IPS DF 19.7 (cell line): ENCODE measurements around the gene ACTR8.
"Not testable (repeated sequence)": the region's sequence is repeated elsewhere in the genome, so short reads cannot be mapped to it uniquely, and the experiment has no call there.

Experiments used
- DNase-seq: peaks from one replicate; pipeline ENCODE4 v3.0.0-alpha.2; 2013; ENCODE audit warnings: low read depth, low spot score

ACTR8 gene

DNA sequence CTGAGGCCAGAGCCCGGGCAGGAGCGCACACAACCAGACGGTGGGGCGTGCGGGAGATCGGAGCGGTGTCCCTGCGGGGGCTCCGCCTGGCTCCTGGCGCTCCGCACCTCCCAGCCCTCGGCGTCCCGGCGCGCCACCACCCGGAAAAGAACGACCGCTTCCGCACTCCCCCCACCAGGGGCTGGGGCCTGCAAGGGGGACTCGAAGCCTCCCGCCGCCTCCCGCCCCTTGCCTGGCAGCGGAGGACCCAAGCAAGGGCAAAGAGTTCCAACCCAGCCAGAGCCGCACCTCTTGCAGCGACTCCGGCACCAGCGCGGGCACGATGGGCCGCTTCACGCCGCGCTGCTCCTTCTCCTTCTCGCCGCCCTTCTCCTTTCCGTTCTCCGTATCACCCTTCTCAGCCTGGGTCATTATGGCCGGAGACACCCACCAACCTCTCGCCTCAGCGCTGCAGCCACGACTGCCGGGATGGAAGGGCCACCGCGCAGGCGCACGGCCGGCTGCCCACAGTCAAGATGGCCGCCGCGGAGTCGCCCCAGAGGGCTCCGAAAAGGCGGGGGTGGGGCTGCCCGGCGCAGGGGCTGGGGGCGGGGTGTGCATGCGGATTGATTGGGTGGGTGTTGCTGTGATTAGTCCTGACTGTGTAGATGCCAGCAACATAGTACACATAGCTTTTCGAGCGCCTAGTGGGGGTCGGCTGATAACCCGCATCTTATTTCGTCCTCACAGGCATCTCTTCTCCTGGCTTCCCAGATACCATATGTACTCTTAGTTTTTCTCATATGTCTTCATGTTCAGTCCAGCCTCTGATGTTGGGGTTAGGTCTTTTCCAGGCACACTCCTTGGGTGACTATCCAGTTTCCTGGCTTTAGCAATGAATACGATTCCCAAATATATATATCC, at the start of gene ACTR8:
TSS of gene ACTR8 (minus strand) at position 462 of the 903 bp plus-strand sequence. CDS start at position 411, 51 bp downstream.
- peak; percentile 61 for DNase-seq

GRCh38 chr3:53927208-53927872, 45.4 kb upstream of the ACTR8 start:
- DNase-seq, result not testable (repeated sequence)

GRCh38 chr3:53921296-53921695, 39.3 kb upstream of the ACTR8 start:
- DNase-seq, result no peak

- DNase-seq, result no peak
Measured at GRCh38 chr3:53919741-53920140, 37.8 kb upstream of the ACTR8 start.

GRCh38 chr3:53913401-53913800, 31.4 kb upstream of the ACTR8 start:
- DNase-seq, result no peak

- no peak for DNase-seq
Measured at GRCh38 chr3:53902711-53903110, 20.8 kb upstream of the ACTR8 start.

DNA sequence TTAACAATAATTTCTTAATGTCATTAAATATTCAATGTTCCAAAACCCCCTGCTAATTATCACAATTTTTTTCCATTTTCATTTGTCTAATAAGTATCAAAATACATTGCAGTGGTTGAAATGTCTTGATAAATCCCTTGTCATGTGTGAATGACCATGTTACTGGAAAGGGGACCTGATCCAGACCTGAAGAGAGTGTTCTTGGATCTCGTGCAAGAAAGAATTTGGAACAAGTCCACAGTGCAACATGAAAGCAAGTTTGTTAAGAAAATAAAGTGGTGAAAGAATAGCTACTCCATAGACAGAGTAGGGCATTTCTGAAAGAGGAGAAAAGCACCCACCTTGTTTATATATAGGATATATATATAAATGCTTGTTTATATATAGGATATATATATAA, 20.1 kb upstream of the ACTR8 start:
- DNase-seq, result no peak

DNA sequence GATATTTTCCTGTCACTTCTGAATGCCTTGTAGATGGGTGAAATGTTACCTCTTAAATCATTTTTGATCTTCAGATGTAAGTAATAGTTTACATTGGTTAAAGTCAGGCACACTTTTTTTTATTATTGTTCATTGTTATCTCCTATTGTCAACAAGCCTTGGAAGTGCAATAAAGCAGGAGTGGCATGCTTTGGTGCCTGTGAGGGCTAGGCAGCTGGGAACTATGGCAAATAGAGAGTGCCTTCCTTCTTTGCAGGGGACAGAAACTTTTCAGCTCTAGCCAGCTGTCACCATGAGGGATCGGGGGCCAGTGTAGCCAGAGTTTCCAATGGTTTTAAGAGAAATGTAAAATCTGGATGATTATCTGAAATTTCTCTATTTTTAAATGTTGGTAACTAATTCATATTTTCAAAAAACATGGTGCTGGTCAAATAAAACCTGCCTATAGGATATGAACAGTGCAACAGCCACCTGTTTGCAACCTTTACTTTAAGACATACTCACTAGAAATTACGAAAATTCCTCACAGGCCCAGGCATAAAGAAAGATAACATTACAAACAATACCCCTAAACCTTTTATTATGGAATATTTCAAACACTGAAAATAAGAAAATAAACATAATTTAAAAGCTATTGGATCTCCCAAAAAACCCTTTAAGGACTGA, 18.8 kb upstream of the ACTR8 start:
- DNase-seq, result no peak

DNA sequence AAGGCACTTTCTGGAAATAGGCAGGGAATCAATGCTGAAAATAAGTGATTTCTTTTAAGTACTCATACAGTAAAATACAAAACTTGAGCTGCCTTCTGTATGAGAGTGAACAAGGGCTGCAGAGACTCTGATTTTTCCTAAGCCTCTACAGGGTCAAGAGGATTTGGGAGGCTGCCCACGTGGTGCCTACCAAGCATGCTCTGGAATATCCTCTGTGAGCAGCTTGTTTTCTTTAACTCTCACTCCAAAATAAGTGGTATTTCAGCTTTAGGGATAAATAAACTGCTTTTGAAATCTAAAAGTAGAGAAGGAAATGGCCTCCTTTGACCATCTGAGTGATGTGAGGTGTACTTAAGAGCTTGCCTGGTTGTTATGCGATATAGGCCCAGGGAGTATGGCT, 17.8 kb upstream of the ACTR8 start:
- no peak for DNase-seq

DNA sequence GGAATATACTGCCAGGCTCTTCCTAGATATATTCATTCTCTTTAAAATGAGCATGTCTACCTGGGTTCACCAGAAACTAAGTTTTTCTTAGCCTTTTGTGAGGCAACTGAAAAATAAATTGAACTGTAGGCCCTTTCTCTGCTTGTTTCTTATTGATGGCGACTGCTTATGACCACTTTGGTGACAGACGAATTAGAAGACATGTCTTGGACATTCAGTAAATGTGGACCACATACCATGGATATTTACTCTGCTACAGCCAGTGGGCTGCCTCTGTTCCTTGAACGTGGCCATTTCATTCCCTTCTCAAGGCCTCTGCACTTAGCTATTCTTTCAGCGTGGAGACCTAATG, 10.3 kb upstream of the ACTR8 start:
- no peak for DNase-seq

- DNase-seq, result peak; percentile 98
Measured at GRCh38 chr3:53891497-53892285, 9.7 kb upstream of the ACTR8 start, which contains the start of gene SELENOK. TSS of gene SELENOK (minus strand) at chr3:53891859.

- DNase-seq, result no peak
Measured at GRCh38 chr3:53890726-53891475, 8.9 kb upstream of the ACTR8 start.

GRCh38 chr3:53888232-53888631, 6.3 kb upstream of the ACTR8 start:
- DNase-seq, result no peak

- DNase-seq, result no peak
Measured at GRCh38 chr3:53887446-53887845, 5.5 kb upstream of the ACTR8 start.

DNA sequence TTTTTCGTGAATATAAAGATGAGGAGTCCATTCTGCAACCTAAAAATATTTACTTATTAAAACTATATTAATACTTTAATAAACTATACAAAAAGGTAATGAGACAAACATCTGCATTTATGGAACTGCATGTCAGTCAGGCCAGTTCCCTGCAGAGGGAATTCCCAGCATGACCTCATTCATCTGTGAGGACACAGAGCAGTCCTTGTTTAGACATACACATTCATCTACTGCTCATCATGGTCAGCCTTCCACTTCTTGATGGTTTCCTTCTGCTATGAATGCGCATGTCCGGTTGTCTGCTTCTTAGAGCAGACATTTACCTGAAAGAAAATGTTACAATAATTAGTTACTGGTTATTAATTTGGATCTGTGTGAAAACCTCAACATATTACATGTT, 3.3 kb upstream of the ACTR8 start:
- DNase-seq, result no peak

GRCh38 chr3:53884623-53885022, 2.7 kb upstream of the ACTR8 start:
- no peak for DNase-seq

DNA sequence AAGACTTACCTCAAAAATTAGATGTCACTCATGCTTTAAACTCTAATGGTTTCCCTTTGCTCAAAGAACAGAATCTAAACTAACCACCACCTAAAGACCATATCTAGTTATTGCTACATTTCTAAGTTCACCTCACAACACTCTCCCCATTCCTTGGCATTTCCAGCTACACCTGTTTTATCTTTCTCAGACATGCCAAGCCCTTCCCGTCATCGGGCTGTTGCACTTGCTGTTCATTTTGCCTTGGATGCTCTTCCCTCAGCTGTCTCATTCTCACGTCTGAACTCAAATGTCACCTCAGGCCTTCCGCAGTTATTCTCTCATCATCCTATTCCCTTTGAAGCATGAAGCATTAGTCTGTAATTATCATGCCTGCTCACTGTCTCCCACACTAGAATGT, 1.1 kb upstream of the ACTR8 start:
- DNase-seq, result no peak

DNA sequence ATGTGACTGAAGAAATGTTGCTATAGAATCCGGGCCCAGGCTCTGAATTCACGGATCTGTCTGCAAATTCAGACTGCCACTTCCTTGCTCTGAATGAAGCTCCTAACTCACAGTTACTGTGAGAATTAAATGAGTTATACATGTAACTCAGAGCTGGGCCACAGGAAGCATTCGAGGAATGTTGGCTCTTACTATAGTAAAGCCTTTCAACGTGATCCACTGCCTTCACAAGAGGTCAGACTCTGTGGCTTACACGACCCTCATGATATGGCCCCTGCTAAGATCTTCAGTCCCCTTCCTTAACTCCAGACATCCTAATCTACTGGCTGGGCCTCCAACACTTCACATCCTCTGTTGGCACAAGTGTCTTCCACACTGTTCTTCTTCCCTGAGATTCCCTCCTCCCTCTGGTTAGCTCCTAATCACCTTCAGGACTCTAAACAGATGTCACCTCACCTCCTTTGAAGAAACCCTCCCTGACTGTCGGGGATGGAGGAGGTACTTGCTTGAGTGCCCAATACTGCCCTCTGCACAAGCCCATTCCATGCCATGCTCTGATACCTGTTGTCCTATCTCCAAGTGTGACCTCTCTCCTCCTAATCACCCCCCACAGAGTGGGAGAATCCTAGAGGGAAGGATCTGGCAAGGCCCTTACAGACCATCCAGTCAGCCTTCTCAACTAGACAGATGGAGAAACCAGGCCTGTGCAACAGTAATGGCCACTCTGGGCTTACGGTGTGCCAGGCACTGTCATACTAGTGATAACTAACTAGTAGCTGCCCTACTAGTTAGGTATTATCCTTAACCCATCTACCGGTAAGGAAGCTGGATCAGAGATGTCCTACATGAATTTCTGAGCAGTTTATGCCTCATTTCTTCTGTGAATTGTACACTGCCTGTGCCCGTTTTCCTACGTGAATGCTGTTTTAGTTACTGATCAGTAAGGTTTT, 1.3 kb downstream of the ACTR8 start:
- DNase-seq, result no peak

- DNase-seq, result no peak
Measured at GRCh38 chr3:53865732-53866499, 16.0 kb downstream of the ACTR8 start.
